ENCODE data around the gene MRPL14.

Gene MRPL14

DNA sequence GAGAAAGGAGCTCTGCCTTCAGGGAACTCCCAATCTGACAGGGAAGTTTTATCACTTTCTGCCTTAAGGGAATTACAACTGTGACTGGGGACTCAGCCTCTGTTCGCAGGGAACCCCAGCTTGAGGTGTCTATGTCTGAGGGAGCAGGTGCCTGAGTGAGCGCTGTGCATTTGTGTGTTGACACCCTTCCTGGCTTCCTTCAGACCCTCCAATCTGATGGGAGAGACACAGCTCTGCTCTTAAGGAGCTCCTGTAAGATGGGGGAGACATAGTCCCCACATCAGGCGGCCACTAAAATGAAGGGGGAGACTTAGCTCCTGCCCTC is 62.3 kb downstream of the MRPL14 start:
- DNase-seq, result no peak

DNA sequence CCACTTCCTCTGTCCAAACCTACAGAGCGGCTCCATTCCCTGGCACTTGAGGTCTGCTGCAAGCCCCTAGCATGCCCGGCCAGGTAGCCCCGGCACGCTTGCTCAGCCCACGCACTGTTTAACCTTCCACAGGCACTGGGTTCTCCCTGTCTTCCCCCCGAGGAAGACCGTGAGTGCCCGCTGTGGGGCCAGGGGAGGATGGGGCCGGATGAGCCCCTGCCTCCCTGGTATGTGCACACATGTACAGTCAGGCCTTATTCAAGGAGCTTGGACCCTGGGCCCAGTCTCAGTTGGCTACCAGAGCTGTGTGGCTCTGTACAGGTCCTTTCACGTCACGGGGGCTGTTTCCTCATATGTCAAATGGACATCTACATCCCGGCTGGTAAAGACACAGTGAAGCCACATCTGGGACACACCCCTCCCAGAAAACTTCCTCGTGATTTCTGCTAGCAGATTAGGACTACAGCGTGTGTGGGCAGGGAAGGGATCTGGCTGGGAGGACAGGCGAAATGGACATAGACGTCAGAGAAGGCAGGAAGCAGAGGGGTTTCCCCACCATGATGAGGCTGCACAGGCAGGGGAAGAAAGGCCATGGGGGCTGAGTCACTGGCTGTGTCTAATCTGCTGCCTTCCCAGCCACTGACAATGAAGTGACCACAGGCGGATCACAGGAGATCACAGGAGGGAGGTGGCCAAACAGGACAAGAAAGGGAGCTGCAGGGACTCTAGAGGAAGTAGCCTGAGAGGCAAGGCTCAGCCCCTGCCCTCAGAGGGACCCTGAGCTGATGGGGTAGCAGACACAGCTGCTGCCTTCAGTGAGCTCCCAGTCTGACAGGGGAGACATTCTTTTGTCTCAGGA is 62.9 kb downstream of the MRPL14 start:
- DNase-seq, result no peak

DNA sequence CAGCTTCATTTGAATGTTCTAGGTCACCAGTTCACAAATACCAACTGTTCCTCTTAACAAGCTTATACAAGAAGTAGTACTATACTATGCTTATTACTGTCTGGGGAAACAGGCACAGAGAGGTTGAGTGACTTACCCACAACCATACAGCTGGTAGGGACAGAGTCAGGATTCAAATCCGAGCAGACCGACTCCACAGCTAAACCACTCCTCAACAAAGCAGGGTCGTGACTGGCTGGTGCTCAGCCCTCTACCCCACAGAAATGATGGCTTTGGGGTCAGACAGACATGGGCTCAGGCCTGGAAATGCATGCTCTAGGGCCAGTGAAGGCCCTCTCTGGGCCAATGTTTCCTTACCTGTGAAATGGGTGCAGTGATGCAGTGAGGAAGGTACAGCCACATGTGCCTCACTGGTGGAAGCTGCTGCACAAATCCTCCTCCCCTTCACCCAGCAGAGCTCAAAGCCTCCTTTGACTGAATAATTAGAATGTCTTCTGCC is 63.6 kb downstream of the MRPL14 start:
- no peak for DNase-seq

All from central memory CD4-positive, alpha-beta T cell (primary cell).